ENCODE data around the gene LDB1.

GRCh38 chr10:102123223-102123622 lies 3.1 kb upstream of the LDB1 start:
- TF ChIP-seq CTCF (conservative IDR thresholded peaks at IDR 0.05): no peak
- no peak for TF ChIP-seq ZFX (IDR thresholded peaks at IDR 0.05)

Measured in C4-2B (cell line).